Activated CD4-positive, alpha-beta T cell treated with anti-CD3 and anti-CD28 coated beads, Interleukin-2, amount 50 U/mL, for 48 hours (primary cell): ENCODE data around the gene ZNF205.

ENCODE experiments used
- DNase-seq, 2 experiments: peaks; one replicate each; pipeline ENCODE4 v3.0.0-alpha.2; 2020

The ZNF205 gene

DNA sequence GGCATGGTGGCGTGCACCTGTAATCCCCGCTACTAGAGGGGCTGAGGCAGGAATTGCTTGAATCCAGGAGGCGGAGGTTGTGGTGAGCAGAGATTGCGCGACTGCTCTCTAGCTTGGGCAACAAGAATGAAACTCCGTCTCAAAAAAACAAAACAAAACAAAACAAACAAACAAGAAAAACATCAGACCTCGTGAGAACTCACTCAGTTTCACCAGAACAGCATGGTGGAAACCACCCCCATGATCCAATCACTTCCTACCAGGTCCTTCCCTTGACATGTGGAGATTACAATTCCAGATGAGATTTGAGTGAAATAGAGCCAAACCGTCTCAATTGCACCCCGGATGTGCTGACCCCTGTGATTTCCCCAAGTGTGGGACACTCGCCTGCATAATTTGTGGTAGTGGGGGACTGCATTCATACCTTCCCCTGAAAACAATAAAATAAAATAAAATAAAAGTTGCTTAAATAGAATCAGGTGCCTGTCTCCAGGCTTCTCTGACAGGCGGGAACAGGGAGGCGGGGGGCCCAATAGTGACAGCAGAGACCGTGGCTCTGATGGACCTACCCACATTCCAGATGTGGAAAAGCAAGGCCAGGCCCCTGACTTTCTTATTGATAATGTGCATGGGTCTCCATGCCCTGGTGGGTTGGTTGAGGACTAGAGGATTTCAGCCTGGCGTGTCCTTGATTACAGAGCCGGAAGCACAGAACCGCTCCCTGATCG lies 26.4 kb upstream of the ZNF205 start:
- DNase-seq = no peak

DNA sequence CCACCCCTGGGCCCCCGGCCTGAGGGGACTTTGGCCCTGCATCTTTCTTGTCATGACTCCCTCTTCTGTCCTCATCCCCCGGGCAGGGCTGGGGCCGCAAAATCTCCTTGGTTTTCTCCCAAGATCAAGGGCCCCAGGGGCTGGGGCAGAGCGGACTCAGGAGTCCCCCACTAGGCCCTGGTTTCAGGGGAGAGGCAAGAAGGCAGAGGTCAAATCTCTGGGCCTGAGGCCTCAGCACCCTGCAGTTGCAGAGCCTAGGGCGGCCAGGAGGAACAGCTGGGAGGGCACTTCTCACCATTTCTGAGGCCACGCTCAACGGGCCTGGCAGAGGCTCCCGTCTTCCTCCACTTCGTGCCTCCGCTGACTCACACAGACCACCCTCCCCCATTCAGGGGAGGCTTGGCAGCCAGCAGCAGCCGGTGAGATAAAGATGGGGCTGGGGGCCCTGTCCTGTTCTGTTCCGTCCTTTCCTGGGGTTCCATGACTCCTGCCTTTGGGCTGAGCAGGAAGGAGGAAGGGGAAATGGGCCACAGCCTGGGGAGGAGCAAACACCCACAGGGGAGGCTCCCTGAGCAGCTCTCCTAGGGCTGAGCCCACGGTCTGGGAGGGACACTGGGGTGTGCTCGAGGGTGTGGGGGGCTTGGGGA lies 25.7 kb upstream of the ZNF205 start:
- DNase-seq = no peak

DNA sequence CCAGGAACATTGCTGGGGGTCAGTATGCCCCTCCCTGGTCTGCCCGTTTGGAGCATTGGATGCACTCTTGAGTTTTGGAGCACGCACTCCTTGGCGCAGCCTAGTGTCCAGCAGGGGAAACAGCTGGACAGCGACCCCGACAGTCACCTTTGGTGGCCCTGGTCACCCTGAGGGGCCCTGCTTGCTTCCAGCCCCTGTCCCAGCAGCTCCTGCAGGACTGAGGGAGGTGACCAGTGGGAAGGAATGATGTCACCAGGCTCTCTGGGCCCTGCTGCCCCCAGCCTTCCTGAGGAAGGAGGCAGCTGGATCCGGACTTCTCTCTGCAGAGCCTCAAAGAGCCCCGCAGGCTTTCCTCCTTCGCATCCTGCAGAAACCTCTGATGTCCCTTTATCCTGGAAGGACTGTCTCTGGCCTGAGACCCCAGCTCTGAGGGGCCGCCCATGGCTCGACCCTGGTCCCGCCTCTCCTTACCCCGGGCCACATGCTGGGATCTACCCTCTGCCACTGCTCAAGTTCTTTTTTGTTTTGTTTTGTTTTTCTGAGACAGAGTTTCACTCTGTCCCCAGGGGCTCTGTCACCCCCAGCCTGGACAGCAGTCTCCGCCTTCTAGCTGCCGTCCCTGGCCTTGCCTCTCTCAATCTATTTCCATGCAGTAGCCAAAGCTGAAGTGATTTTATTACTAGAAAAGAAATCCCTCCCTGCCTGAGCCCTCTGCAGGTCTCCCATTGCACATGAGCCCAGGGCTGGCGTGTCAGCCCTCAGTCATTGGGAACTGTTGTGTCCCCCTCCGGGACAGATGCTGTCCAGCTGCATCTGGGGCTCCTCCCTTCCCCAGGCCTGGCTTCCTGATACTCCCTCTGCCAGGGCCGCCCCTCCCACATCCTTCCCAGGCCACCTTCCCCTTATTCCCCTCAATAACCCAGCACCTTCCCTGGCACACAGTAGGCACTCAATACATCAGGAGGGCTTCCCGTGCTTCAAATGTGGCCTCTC lies 24.8 kb upstream of the ZNF205 start:
- DNase-seq = no peak

- no peak for DNase-seq
Measured at GRCh38 chr16:3088450-3088849, 23.9 kb upstream of the ZNF205 start.

DNA sequence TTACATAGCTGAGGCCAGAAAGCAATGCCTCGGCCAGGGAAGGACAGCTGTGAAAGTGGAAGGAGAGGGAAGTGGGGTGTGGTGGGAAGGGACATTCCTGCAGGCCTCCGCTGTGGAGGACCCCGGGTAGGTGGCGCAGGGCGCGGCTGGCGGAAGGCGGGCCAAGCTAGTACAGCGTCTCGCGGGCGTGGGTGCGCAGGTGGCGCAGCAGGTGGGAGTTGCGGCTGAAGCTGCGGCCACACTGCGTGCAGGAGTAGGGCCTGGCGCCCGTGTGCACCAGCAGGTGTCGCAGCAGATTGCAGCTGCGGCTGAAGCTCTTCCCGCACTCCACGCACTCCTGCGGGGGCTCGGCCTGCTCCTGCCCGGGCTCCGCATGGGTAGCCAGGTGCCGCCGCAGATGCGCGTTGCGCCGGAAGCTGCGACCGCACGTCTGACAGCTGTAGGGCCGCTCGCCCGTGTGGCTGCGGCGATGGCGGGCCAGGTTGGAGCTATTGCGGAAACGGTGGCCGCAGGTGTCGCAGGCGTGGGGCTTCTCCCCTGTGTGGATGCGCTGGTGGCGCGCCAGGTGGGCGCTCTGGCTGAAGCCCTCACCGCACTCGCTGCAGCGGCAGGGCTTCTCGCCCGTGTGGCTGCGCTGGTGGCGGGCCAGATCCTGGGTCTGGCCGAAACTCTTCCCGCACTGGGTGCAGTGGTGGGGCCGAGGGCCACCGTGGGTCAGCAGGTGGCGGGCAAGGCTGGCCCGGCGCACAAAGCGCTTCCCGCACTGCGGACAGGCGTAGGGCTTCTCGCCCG lies 23.3 kb upstream of the ZNF205 start:
- no peak for DNase-seq

DNA sequence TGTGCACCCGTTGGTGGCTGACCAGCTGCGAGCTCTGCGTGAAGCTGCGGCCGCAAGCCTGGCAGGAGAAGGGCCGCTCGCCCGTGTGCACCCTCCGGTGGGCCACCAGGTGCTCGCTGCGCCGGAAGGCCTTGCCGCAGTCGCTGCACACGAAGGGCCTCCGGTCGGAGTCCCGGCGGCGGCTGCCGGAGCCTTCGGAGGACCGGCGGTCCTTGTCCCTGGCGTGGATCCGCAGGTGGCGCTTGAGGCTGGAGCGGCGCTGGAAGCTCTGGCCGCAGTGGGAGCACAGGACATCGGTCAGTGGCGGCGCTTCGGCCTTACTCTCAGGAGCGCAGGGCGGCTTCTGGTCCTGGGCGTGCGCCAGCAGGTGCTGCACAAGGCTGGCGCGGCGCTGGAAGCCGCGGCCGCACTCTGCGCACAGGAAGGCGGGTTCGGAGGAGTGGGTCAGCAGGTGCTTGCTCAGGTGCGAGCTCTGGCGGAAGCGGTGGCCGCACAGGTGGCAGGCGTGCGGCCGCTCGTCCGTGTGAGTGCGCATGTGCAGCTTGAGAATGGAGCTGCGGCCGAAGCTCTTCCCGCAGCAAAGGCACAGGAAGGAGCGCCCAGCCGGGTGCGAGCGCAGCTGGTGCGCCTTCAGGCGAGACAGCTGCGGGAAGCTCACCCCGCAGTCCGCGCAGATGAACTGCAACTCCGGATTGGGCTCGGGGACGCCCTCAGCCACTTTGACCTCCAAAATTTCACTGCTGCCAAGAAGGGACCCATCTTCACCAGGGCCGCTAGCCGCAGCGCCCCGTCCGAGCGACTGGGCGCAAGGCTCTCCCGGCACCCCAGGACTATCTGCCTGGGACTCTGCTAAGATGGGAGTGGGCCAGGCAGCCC lies 22.4 kb upstream of the ZNF205 start:
- no peak for DNase-seq

DNA sequence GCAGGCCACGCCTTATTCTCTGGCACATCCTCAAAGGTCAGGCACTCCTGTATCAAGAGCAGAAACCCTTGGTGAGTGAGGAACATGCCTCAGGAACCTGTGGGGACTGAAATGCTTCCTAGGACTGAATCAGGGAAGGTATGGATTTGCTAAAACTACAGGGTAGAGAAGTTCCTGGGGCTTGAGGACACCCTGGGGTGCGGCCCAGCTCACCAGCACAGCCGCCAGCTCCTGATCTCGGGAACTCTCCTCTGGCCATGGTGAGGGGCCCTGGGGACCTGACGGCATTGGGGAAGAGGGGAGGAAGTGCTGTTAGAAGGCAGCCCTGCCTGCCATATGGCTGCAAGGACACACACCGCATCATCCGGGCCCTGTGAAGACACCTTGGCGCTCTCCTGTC lies 20.8 kb upstream of the ZNF205 start:
- DNase-seq = no peak

DNA sequence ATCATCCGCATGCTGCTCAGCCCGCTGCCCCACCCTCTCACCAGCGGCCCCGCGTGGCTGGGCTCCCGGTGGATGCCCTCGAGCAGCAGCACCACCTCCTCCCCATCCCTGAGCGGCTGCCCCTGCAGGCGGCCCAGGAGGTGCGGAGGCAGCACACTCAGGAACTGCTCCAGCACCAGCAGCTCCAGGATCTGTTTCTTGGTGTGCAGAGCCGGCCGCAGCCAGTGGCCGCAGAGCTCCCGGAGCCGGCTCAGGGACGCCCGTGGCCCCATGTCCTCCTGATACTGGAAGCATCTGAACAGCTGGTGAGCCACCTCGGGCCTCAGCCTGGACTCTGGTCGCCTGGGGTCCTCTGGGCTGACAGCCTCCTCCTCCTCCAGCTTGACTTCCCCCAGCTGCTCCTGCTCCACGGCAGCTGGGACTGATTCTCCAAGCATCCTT lies 19.9 kb upstream of the ZNF205 start:
- no peak for DNase-seq

DNA sequence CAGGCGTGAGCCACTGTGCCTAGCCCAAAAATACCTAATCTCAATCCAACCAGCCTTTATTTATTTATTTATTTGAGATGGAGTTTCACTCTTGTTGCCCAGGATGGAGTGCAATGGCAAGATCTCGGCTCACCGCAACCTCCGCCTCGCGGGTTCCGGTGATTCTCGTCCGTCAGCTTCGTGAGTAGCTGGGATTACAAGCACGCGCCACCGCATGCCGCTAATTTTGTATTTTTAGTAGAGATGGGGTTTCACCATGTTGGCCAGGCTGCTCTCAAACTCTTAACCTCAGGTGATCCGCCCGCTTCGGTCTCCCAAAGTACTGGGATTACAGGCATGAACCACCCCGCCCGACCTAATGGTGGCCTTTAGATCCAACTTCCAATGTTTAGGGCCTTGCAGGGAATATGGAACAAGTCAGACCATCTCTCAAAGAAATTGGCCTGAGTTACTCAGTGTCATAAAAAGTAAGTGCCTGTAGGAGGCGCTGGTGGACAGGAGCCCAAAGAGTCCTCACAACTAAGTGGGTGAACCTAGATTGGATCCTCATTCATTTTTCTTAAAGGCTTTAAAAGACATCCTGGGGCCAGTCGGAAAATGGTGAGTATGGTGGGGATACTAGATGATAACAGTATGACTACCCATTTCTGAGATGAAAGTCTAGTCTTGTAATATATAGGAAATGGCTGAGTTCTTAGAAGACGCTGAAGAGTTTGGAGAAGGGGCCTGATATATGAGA lies 17.9 kb upstream of the ZNF205 start:
- DNase-seq = peak; percentile 61 to 69

- DNase-seq = peak; percentile 69 to 80
Measured at GRCh38 chr16:3095869-3096268, 16.5 kb upstream of the ZNF205 start.

DNA sequence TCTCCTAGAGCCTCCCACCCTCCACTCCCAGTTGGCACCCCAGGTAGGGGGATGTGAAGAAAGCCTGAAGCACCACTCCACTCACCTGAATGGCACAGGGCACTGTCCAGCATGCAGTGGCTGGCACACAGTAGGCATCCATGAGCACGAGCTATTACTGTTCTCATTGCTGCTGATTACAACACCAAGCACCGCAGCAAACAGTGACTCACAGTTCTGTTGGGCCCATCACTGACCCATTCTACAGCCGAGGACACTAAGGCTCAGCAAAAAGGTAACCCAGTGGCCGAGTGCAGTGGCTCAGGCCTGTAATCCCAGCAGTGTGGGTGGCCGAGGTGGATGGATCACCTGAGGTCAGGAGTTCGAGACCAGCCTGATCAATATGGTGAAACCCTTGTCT lies 16.0 kb upstream of the ZNF205 start:
- no peak for DNase-seq

DNA sequence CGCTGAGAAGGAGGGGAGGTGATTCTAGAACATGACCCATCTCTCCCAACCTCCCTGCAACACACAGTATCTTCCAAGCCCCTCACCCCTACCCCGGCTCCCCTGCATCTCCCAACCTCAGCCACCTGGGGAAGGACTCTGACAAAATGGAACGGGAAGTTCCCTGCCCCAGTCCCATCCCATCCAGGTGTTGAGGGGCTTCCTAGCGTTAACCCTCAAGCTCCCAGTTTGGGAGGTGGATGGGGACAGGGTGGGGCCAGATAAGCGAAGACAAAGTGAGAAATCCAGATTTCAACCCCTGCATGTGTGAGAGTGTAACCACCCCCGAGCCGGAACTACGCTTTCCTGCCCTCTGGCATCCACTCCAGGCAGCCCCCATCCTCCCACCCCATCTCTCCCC lies 15.1 kb upstream of the ZNF205 start:
- no peak for DNase-seq

DNA sequence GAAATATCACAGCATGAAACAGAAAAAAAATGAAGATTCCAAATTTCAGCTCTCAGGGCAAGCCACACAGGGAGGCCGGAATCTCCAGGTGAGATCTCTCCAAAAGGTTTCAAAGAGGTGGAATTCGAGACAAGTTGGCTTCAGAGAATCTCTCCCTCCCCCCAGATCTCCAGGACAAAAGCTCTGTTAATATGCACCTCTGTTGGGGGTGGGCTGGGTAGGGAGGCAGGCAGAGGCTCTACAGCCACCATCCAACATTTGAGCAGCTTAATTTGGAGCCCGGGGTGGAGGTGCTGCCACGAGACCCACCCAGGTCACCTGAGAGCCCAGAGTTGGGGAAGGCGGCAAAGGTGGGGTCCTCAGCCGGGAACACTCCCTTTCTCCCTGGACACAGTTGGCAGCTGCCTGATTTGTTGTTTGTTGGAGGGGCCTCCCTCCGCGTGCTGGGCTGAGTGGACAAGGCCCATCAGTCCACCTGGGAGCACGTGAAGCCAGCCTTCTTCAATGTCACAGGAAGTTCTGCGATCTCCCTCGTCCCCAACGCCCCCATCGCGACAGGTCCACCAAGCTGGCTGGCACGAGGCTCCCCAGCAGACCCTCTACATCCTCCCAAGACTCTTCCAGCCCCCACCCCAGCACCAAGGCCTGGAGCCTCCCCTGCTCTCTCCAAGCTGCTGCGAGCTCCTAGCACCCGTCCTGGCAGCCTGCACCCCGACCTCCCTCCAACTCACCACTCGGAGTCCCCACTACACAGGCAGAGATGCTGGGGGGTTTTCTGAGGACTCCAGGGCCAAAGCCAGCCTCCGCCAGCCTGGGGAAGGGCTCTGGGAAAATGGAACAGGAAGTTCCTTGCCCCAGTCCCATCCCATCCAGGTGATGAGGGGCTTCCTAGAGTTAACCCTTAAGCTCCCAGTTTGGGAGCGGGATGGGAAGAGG lies 13.7 kb upstream of the ZNF205 start, which contains the start of gene ZSCAN10:
TSS of gene ZSCAN10 (minus strand) at position 836 of the 936 bp plus-strand sequence. CDS start 6,357 bp downstream, outside the sequence.
- no peak for DNase-seq

GRCh38 chr16:3099395-3099731 lies 13.0 kb upstream of the ZNF205 start:
- DNase-seq = no peak

DNA sequence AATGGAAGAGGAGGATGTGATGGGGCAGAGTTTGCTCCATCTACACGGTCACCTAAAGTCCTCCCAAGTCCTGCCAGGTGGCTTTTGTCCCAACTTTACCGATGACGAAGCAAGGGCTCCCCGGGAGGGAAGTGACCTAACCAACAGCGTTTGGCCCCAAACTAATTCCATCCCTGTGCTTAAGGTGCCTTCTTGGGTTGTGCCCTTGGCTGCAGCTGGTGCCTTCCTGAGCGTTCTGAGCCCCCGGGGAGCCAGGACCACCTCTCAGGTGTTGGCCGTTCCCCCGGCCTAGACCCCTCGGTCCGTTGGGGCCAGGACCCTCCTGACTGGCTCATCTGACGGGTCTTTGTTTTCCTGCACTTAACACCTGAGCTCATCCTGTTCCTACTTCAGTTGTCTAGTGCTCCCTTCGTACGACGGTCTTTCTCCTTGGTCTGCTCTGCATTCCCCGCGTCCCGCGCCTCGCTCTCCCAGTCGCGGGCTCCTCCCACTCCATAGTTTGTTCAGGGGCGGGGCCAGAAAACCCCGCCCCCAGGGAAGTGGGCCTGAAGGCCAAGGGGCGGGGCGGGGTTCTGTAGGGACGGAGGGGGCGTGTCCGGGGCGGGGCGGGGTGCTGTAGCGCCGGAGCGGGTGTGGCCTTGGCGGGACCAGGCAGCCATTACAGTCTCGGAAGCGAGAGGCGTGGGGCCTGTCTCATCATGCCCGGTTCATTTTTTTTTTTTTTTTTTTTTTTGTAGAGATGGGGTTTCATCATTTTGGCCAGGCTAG lies 12.5 kb upstream of the ZNF205 start:
- peak; percentile 95 to 97 for DNase-seq

- DNase-seq = peak in 1 of 2 experiments; percentile 58
Measured at GRCh38 chr16:3101018-3101840, 11.2 kb upstream of the ZNF205 start.

DNA sequence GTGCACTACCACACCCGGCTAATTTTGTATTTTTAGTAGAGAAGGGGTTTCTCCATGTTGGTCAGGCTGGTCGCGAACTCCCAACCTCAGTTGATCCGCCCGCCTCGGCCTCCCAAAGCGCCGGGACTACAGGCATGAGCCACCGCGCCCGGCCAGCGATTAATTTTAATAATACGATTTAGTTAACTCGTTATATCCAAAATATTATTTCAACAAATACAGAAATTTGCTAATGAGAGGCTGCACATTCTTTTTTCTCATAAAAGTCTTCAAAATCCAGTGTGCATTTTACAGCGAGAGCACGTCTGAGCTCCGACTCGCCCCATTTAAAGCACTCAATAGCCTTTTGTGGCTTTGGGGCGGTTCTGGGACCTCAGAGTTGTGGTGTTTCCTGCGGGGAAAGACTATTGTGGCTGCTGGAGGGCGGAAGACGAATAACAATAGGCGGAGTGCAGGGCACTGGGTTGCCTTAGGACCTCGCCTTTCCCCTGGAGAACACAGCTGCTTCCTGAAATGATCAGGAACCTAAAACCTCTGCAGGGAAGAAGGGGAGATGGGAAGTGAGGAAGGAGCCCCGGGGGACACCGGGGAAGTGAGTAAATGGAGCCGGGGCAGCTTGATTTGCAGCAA lies 10.4 kb upstream of the ZNF205 start:
- DNase-seq = peak in 1 of 2 experiments; percentile 44
